ENCODE data around the gene EXOC2.

EXOC2 gene

GRCh38 chr6:441126-441920, 251.6 kb downstream of the EXOC2 start:
- no peak for DNase-seq

- no peak for DNase-seq
These were observed 253.2 kb downstream of the EXOC2 start for GRCh38 chr6:439641-440167.

- DNase-seq, result no peak
These were observed 254.2 kb downstream of the EXOC2 start for GRCh38 chr6:438634-439170.

DNA sequence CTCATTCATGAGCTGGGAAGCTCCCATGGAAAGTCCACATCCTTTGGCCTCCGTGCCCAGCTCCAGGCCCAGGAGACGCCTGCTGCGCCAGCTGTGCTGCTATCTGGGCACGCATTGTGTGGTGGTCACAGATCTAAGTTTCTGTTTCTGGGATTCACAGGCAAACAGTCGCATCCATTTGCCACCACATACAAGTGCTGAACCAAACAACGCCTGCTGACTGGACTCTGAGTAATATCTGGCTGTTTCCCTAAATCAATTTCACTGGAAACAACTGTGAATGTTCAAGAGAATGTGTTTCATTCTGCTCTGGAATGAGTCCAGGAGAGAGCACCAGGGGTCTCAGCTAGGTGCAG, 255.9 kb downstream of the EXOC2 start:
- DNase-seq, result peak; percentile 11

DNA sequence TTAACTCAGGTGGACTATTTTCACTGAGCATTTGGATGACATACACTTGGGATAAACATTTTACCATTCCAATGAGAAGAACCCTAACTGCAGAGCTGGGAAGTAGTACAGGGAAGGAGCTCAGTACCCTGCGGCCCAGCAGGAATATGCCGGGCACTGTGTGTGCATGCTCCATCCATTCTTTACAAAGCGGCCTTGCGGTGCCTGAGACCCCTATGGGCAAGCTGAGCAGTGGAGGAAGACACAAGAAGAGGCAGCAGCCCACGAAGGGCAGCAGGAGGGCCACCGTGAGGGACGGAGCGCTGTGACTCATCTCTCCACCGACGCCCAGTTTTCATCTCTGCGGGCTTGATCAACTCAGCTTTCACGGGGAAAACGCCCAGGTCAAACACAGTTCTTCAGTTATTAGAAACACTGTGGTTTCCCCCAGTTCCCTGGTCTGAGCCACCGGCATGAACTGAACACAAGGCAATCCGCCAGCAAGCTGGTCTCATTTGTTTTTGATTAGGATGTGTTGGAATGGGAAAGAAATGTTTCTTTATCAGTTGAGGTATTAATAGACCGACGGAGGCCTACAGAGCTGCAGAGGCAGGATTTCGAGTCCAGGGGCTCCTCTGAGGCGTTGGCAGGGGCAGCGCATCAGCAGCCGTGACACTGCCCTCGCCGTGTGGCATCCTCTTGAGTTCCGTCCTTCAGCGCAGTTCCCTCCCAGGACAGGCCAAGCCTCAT, 256.5 kb downstream of the EXOC2 start:
- DNase-seq, result peak; percentile 86

DNA sequence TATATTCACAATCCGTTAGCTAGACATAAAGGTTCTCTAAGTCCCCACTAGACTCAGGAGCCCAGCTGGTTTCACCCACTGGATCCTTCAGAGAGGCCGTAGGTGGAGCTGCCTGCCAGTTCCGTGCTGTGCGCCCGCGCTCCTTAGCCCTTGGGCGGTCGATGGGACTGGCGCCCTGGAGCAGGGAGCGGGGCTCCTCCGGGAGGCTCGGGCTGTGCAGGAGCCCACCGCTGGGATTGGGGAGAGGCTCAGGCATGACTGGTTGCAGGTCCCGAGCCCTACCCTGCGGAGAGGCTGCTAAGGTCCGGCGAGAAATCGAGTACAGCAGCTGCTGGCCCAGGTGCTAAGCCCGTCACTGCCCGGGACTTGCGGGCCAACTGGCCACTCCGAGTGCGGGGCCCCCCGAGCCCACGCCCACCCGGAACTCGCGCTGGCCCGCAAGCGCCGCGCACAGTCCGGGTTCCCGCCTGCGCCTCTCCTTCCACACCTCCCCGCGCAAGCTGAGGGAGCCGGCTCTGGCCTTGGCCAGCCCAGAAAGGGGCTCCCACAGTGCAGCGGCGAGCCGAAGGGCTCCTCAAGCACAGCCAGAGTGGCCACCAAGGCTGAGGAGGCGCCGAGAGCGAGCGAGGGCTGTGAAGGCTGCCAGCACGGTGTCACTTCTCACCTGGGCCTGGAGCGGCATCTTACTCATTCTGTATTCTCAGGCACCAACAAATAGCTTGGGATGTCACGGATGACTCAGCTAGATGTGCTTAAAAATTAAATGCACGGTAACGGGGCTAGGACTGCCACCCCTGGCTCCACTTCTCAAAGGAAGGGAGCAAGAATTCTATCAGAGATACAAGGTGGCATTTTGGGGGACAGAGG, 257.3 kb downstream of the EXOC2 start:
- no peak for DNase-seq
